Astrocyte (in vitro differentiated cells and primary cell): ENCODE data around the gene ZNF813. TPM values are rescaled to one million over a fixed set of nuclear protein-coding genes. Genes with fewer than 3 reads are reported as not detected.

Experiments
- DNase-seq: peaks from one replicate; pipeline ENCODE4 v3.0.0-alpha.2; 2010; ENCODE audit warnings: low read depth
- FAIRE-seq: peaks from 2 replicates; lab custom pipeline; 2011; peaks lifted over from hg19 to GRCh38; lab: Jason Lieb, UNC
- H2AFZ ChIP-seq: 2 replicates; pipeline ENCODE4 v1.6.0; 2012; ENCODE audit warnings: low read depth, low read length, inconsistent platforms
- H3K27ac ChIP-seq: 2 replicates; pipeline ENCODE4 v1.5.1; 2011; ENCODE audit warnings: low read depth, low read length, inconsistent platforms
- H3K27me3 ChIP-seq: 2 replicates; pipeline ENCODE4 v1.6.0; 2011; ENCODE audit warnings: low read length, inconsistent platforms; ENCODE audit not compliant: insufficient read depth
- H3K36me3 ChIP-seq: 2 replicates; pipeline ENCODE4 v1.5.1; 2011; ENCODE audit warnings: low read length, inconsistent platforms; ENCODE audit not compliant: insufficient read depth
- H3K4me1 ChIP-seq: 2 replicates; pipeline ENCODE4 v1.5.1; 2011; ENCODE audit warnings: low read length, inconsistent platforms; ENCODE audit not compliant: insufficient read depth
- H3K4me2 ChIP-seq: 2 replicates; pipeline ENCODE4 v1.6.0; 2012; ENCODE audit warnings: low read length, inconsistent platforms
- H3K4me3 ChIP-seq: 2 replicates; pipeline ENCODE4 v1.5.1; 2011; ENCODE audit warnings: low read depth, mild to moderate bottlenecking, low read length, inconsistent platforms; ENCODE audit not compliant: insufficient read depth
- H3K79me2 ChIP-seq: 2 replicates; pipeline ENCODE4 v1.6.0; 2012; ENCODE audit warnings: mild to moderate bottlenecking, low read length, inconsistent platforms; ENCODE audit not compliant: insufficient read depth
- H3K9ac ChIP-seq: 2 replicates; pipeline ENCODE4 v1.6.0; 2012; ENCODE audit warnings: mild to moderate bottlenecking, low read length, inconsistent platforms
- H3K9me3 ChIP-seq: 2 replicates; pipeline ENCODE4 v1.5.1; 2012; ENCODE audit warnings: low read depth, mild to moderate bottlenecking, low read length, inconsistent platforms; ENCODE audit not compliant: insufficient read depth
- H4K20me1 ChIP-seq: 2 replicates; pipeline ENCODE4 v1.6.0; 2012; ENCODE audit warnings: low read length, inconsistent platforms; ENCODE audit not compliant: insufficient read depth
- H3K27ac Mint-ChIP-seq: one replicate; pipeline ENCODE4 v1.8.0; 2021; ENCODE audit warnings: mild to moderate bottlenecking, mixed read lengths; ENCODE audit not compliant: unreplicated experiment
- H3K27me3 Mint-ChIP-seq: one replicate; pipeline ENCODE4 v1.8.0; 2021; ENCODE audit warnings: low read depth, mixed read lengths; ENCODE audit not compliant: unreplicated experiment
- H3K36me3 Mint-ChIP-seq: one replicate; pipeline ENCODE4 v1.8.0; 2021; ENCODE audit warnings: low read depth, mixed read lengths; ENCODE audit not compliant: unreplicated experiment
- H3K4me1 Mint-ChIP-seq: one replicate; pipeline ENCODE4 v1.8.0; 2021; ENCODE audit warnings: low read depth, mixed read lengths; ENCODE audit not compliant: unreplicated experiment
- H3K4me3 Mint-ChIP-seq: one replicate; pipeline ENCODE4 v1.8.0; 2021; ENCODE audit warnings: mild to moderate bottlenecking, moderate library complexity, mixed read lengths; ENCODE audit not compliant: unreplicated experiment
- H3K9me3 Mint-ChIP-seq: one replicate; pipeline ENCODE4 v1.8.0; 2021; ENCODE audit warnings: mild to moderate bottlenecking, mixed read lengths; ENCODE audit not compliant: unreplicated experiment
- CTCF ChIP-seq: IDR thresholded peaks from 2 replicates; pipeline ENCODE4 v1.5.1; 2011; ENCODE audit warnings: low read depth, mild to moderate bottlenecking, inconsistent platforms, low read length, moderate library complexity; ENCODE audit not compliant: insufficient read depth
- EZH2 ChIP-seq: IDR thresholded peaks from 2 replicates; pipeline ENCODE4 v1.6.1; 2012; ENCODE audit warnings: mild to moderate bottlenecking, low read length, inconsistent platforms; ENCODE audit not compliant: insufficient read depth
- total RNA-seq: library from RNA; stranded (reverse); gene quantifications from 2 replicates; pipeline ENCODE4 v1.2.1, GENCODE V29; 2021

ZNF813 gene
- total RNA-seq, 1 donor from 2014 or later = 3.7 TPM

GRCh38 chr19:53517114-53517741 lies 49.7 kb downstream of the ZNF813 start:
- Histone ChIP-seq H3K27me3 (no peaks in the 10 kb centered on the region), H3K36me3 (no peaks in the 10 kb centered on the region), H3K4me1 (peaks cover 9% of the 10 kb centered on the region), H3K9me3 (peaks cover 9% of the 10 kb centered on the region), H3K79me2 (peaks cover 9% of the 10 kb centered on the region), H3K4me3 (no peak overlapping the region), H4K20me1 (no peaks in the 10 kb centered on the region), H2AFZ (no peak overlapping the region), H3K9ac (no peak overlapping the region), H3K27ac (no peak overlapping the region), H3K4me2 (no peak overlapping the region)
- peaks cover 2% of the 10 kb centered on the region for H3K9me3 Mint-ChIP-seq
- H3K27ac Mint-ChIP-seq = no peak overlapping the region
- no peaks in the 10 kb centered on the region for H3K27me3 Mint-ChIP-seq
- H3K4me3 Mint-ChIP-seq = no peak overlapping the region
- H3K4me1 Mint-ChIP-seq = no peaks in the 10 kb centered on the region
- FAIRE-seq (no peak), DNase-seq (no peak)
- H3K36me3 Mint-ChIP-seq = no peaks in the 10 kb centered on the region
- TF ChIP-seq CTCF = no peak
- no peak for TF ChIP-seq EZH2

- TF ChIP-seq CTCF = no peak
- no peak for TF ChIP-seq EZH2
- Histone ChIP-seq H3K4me2 (no peak overlapping the region), H3K27me3 (no peaks in the 10 kb centered on the region), H3K4me1 (peaks cover 9% of the 10 kb centered on the region), H3K79me2 (peaks cover 9% of the 10 kb centered on the region), H3K27ac (no peak overlapping the region), H2AFZ (no peak overlapping the region), H3K4me3 (no peak overlapping the region), H3K9me3 (peaks cover 9% of the 10 kb centered on the region), H4K20me1 (no peaks in the 10 kb centered on the region), H3K36me3 (no peaks in the 10 kb centered on the region), H3K9ac (no peak overlapping the region)
- Mint-ChIP-seq H3K27ac (no peak overlapping the region), H3K9me3 (peaks cover 2% of the 10 kb centered on the region), H3K27me3 (no peaks in the 10 kb centered on the region), H3K4me3 (no peak overlapping the region), H3K4me1 (no peaks in the 10 kb centered on the region), H3K36me3 (no peaks in the 10 kb centered on the region)
- no peak for DNase-seq
- no peak for FAIRE-seq
These were observed 50.6 kb downstream of the ZNF813 start for GRCh38 chr19:53518121-53518520.

- no peak for TF ChIP-seq CTCF
- TF ChIP-seq EZH2 = no peak
- H3K4me3 Mint-ChIP-seq = no peak overlapping the region
- peaks cover 2% of the 10 kb centered on the region for H3K9me3 Mint-ChIP-seq
- Histone ChIP-seq H3K4me3 (no peak overlapping the region), H2AFZ (no peak overlapping the region), H4K20me1 (no peaks in the 10 kb centered on the region), H3K27me3 (no peaks in the 10 kb centered on the region), H3K4me1 (peaks cover 9% of the 10 kb centered on the region), H3K27ac (no peak overlapping the region), H3K36me3 (no peaks in the 10 kb centered on the region), H3K9ac (no peak overlapping the region), H3K79me2 (peaks cover 9% of the 10 kb centered on the region), H3K4me2 (no peak overlapping the region), H3K9me3 (peaks cover 9% of the 10 kb centered on the region)
- H3K27me3 Mint-ChIP-seq = no peaks in the 10 kb centered on the region
- H3K27ac Mint-ChIP-seq = no peak overlapping the region
- H3K4me1 Mint-ChIP-seq = no peaks in the 10 kb centered on the region
- no peak for FAIRE-seq
- H3K36me3 Mint-ChIP-seq = no peaks in the 10 kb centered on the region
- DNase-seq = no peak
These were observed 51.2 kb downstream of the ZNF813 start for GRCh38 chr19:53518716-53519115.
